ENCODE measurements around the gene PTPRT.

The PTPRT gene

GRCh38 chr20:42204109-42204660 lies 985.5 kb downstream of the PTPRT start:
- DNase-seq (ENCODE audit: low spot score): no peak

DNA sequence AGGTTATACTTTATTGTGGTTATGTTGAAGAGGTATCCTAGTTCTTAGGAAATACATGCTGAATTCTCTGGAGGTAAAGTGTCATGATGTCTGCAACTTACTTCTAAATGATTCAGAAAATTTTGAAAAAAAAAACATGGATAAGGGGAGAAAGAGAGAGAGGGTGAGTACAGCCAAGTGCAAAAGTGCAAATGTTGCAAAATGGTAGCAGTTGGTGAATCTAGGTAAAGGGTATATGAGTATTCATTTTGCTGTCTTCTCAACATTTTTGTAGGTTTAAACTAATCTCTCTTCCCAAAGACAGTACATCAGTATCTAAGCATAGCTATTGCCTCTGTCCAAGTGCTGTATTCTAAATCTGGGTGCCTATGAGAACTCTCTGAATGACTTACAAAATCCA lies 992.1 kb downstream of the PTPRT start:
- no peak overlapping the region for H3K4me3 ChIP-seq
- no peak overlapping the region for H3K27ac ChIP-seq
- no peak for DNase-seq (ENCODE audit: low spot score)
- TF ChIP-seq, protein P1, sequence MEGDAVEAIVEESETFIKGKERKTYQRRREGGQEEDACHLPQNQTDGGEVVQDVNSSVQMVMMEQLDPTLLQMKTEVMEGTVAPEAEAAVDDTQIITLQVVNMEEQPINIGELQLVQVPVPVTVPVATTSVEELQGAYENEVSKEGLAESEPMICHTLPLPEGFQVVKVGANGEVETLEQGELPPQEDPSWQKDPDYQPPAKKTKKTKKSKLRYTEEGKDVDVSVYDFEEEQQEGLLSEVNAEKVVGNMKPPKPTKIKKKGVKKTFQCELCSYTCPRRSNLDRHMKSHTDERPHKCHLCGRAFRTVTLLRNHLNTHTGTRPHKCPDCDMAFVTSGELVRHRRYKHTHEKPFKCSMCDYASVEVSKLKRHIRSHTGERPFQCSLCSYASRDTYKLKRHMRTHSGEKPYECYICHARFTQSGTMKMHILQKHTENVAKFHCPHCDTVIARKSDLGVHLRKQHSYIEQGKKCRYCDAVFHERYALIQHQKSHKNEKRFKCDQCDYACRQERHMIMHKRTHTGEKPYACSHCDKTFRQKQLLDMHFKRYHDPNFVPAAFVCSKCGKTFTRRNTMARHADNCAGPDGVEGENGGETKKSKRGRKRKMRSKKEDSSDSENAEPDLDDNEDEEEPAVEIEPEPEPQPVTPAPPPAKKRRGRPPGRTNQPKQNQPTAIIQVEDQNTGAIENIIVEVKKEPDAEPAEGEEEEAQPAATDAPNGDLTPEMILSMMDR (IDR thresholded peaks at IDR 0.05): no peak

More at GRCh38 chr20:42204109-42204660, 985.5 kb downstream of the PTPRT start:
- Histone ChIP-seq H3K4me3 (no peak overlapping the region), H3K27ac (no peak overlapping the region)
- TF ChIP-seq, protein P1 (IDR thresholded peaks at IDR 0.05): no peak

- Histone ChIP-seq H3K4me3 (no peak overlapping the region), H3K27ac (no peak overlapping the region)
- no peak for DNase-seq (ENCODE audit: low spot score)
- TF ChIP-seq, protein P1 (IDR thresholded peaks at IDR 0.05): no peak
These were observed 996.6 kb downstream of the PTPRT start for GRCh38 chr20:42193119-42193518.

DNA sequence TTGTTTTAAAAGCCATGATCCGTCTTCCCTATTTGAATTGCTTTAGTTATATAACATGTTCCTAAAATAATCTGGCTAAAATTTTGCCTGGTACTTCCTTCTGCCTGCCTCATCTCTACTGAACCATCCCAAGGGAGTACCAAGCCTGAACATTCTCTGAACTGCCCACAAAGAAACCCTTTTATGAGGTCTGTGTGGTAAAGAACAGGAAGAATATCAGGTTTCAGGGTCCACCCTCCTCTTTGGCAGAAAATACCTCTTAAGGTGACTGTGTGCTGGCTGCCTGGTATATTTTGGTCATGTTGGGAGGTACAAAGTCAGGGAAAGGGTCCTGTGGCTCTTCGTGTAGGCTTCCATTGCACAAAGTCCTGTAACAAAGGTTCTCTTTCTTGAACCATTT lies 997.4 kb downstream of the PTPRT start:
- Histone ChIP-seq H3K27ac (no peak overlapping the region), H3K4me3 (no peak overlapping the region)
- TF ChIP-seq, protein P1 (IDR thresholded peaks at IDR 0.05): no peak
- DNase-seq (ENCODE audit: low spot score): no peak

DNA sequence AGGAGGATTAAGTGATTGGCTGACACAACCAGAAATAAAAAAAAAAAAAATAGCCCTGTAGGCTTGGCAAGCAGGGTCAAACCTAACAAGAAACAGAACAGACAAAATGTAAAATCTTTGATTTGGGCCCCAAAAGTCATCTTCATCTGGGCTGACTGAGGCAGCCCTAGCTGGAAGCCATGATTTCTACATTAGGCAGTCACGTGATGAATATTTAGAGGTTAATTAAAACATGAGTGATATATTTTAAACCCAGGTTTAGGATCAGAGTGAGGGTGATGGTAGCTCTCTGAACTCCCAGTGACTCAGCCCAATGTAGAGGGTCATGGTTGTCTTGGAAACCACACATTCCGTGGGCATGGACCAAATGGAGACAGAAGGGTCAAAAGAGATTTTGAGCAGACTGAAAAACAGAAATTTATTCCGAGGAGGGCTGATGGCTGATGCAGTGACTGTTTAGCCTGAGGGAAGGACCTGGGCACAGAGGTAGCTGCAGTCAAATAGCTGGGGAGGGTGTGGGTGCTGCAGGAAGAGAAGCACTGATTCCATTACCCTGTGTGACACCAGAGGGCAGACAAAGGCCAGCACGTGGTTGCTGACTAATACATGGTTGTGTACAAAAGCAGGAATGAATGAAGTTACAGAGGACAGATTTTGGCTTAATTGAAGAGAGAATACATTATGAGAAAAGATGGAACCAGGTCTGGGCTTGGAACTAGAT lies 998.4 kb downstream of the PTPRT start:
- Histone ChIP-seq H3K27ac (no peak overlapping the region), H3K4me3 (no peak overlapping the region)
- no peak for DNase-seq (ENCODE audit: low spot score)
- TF ChIP-seq, protein P1 (IDR thresholded peaks at IDR 0.05): no peak

GRCh38 chr20:42190084-42190483 lies 999.6 kb downstream of the PTPRT start:
- Histone ChIP-seq H3K27ac (no peak overlapping the region), H3K4me3 (no peak overlapping the region)
- TF ChIP-seq, protein P1 (IDR thresholded peaks at IDR 0.05): no peak
- no peak for DNase-seq (ENCODE audit: low spot score)

GRCh38 chr20:42186337-42186736 lies 1003.4 kb downstream of the PTPRT start:
- no peak for DNase-seq (ENCODE audit: low spot score)
- Histone ChIP-seq H3K4me3 (no peak overlapping the region), H3K27ac (no peak overlapping the region)
- TF ChIP-seq, protein P1 (IDR thresholded peaks at IDR 0.05): no peak
